GM10266 (cell line): Measurements from ENCODE around the gene TSPAN13.

Source experiments
- DNase-seq: peaks from one replicate; pipeline ENCODE4 v3.0.0; 2012; ENCODE audit errors: extremely low spot score
- CTCF ChIP-seq: IDR thresholded peaks from 2 replicates; pipeline ENCODE4 v1.5.1; 2012; ENCODE audit warnings: mild to moderate bottlenecking, low read depth; ENCODE audit not compliant: control insufficient read depth, insufficient read depth; ENCODE audit errors: missing control alignments

Gene TSPAN13

DNA sequence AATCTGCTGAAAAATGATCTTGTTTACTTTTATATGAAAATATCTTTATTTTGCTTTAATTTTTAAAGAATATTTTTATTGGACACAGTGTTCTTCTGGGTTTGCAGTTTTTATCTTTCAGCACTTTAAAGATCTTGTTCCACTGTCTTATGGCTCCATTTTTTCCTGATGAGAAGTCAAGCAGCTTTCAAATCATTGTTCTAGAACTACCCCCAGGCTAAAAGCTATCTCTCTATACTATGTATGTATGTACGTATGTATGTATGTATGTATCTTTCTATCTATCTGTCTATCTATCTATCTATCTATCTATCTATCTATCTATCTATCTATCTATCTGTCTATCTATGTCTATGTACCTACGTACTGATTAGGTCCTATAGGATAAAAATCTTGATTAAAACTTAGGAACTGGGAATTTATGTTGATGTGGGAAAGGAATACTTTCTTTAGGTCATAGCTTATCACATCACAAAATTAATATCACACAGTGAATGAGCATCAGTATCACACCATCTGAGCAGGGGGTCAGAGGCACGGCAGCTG is 35.4 kb upstream of the TSPAN13 start:
- DNase-seq: no peak
- TF ChIP-seq CTCF: no peak

- no peak for TF ChIP-seq CTCF
- no peak for DNase-seq
Observed at GRCh38 chr7:16719699-16720098, 33.9 kb upstream of the TSPAN13 start.

DNA sequence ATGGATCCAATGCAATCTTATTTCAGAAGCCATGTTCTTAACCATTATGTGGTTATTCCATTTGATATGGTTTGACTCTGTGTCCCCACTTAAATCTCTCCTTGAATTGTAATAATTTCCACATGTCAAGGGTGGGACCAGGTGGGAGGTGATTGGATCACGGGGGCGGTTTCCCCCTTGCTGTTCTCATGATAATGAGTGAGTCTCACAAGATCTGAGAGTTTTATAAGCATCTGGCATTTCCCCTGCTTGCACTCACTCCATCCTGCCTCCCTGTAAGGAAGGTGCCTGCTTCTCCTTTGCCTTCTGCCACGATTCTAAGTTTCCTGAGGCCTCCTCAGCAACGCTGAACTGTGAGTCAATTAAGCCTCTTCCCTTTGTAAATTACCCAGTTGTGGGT is 32.0 kb upstream of the TSPAN13 start:
- no peak for DNase-seq
- TF ChIP-seq CTCF: no peak

- DNase-seq: no peak
- TF ChIP-seq CTCF: no peak
Observed at GRCh38 chr7:16724344-16724743, 29.2 kb upstream of the TSPAN13 start.

DNA sequence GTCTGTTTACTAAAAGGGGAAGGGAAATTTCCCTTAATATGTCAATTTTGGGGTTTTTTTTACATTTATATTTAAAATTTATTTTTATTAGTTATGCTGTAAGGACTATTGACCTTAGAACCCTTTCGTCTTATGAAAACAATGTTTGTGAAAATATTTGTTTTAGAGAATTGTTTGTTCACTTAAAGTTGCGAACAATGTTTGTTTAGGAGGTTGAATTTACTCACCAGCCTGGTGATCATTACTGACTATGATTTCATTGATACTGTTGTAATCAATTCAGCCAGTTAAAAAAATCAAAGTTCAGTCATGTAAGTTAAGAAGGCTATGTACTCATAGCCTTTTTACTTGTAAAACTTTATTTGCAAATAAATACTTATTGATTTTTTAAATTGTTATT is 27.4 kb upstream of the TSPAN13 start:
- TF ChIP-seq CTCF: no peak
- no peak for DNase-seq

GRCh38 chr7:16727736-16728135 is 25.8 kb upstream of the TSPAN13 start:
- no peak for TF ChIP-seq CTCF
- no peak for DNase-seq

- TF ChIP-seq CTCF: no peak
- no peak for DNase-seq
Observed at GRCh38 chr7:16728811-16729210, 24.7 kb upstream of the TSPAN13 start.
